Measurements from ENCODE around the gene GALNTL6.

Gene GALNTL6

DNA sequence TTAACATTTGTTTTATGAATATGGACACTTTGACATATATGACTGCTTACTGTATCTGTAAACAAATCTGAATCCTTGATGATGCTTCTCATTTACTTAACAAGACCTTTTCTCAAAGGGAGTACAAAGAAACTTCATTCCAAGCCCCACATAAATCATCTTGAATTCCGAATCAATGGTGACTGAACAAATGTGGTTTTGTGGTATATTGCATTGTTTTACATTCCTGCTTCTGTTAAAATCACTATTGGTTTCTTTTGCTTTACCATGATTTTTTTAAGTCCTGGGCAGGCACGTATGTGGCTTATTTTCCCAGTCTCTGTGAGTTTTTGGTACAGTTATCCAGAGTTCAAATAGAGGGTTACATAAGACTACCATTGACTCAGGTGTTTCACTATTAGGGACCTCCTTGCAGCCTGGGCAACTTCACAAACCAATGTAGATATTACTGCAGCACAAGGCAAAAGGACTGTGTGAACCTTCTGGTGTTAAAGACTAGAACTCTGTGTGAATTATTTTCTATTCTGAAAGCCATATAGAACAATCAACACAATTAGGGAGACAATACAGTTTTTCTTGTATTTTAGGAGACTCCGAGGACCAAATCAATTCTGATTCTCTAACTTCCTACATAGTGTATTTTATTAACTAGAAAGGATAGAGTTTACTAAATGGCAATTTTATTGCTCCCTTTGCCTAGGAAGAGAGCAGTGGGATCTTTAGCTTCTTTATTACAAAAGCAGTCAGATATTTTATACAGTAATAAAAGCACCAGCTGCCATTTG, 196.4 kb downstream of the GALNTL6 start:
- no peak for DNase-seq

DNA sequence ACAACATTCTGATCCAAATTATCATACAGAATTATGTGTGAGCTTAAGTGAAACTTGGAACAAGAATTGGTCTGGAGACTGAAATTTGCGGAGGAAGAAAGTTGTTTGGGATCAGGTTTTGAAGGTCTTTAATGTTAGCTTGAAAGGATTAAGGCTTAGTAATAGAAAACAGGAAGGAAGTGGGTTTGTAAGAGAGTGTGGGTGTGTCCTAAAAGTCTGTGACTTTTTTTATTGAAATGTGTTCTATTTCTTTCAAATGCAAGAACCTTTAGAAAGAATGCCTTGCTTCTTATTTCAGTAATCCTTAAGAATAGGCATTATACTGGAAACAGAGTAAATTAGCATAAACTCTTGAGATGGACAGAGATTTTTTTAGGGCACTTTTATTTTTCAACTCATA, 198.0 kb downstream of the GALNTL6 start:
- no peak for DNase-seq

DNA sequence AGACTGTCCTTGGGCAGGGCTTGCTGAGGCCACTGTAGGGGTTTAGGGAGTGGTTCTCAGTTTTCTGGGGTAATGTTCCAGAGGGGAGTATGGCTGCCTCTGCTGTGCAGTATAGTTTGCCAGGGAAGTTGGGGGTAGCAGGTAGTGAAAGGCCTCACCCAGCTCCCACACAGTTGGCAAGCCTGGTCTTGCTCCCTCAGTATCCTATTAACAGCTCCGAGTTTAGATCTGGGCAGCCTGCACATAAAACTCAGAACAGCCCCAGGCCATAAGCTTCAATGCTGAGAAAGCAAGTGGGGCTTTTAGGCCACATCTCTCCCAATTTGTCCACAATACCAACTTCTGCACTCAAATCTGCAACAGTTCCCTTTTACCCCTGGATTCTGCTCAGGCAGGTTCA, 205.2 kb downstream of the GALNTL6 start:
- DNase-seq, result no peak

DNA sequence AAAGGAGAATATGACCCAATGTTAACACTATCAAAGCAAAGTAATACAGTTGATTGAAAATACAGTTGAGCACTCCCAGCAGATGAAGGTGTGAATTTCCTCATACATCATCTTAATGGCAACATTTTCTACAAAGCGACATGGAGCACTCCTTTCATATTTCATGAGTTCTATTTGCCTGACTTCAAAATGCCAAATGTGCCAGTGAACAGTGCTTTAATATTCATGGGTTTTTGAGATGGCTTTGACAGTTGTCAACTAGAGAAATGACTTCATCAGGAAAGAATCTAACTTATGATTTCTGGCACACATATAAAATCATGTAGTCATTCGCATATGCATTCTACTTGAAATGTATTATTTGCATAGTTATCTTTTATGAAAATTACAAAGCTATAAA, 222.4 kb downstream of the GALNTL6 start:
- DNase-seq, result no peak

DNA sequence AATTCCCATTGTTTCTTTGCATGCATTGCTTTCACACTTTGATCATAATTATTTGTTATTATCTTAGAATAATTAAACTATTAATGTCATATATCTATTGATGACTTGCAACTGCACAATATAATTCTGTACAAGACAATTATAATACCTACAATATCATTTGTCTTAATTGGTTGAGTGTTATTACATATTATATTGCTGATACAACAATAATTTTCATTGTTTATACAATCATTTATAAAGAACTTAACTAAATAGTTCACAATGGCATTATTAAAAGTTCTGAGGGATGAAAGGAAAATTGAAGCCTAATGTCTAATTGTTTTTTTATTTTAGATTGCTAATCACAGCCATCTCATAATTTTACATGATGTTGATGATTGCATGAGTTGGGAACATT, 227.6 kb downstream of the GALNTL6 start:
- DNase-seq, result no peak

DNA sequence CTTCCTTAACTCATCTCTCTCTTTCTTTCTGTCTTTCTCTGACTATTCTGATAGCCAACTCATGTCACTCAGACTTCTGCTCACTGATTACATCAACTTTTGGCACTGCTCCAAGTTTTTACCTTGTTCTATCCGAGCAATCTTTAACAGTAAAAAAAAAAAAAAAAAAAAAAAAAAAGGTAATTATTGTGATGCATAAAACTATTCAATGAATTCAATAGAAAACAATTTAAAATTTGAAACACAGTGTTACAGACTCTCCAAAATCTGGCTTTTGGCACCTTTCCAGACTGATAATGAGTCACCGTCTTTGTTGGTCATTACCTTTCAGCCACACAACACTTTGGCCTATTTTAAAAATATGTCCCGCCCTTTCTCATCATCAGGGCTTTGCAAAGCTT, 229.5 kb downstream of the GALNTL6 start:
- DNase-seq, result peak; percentile 94

DNA sequence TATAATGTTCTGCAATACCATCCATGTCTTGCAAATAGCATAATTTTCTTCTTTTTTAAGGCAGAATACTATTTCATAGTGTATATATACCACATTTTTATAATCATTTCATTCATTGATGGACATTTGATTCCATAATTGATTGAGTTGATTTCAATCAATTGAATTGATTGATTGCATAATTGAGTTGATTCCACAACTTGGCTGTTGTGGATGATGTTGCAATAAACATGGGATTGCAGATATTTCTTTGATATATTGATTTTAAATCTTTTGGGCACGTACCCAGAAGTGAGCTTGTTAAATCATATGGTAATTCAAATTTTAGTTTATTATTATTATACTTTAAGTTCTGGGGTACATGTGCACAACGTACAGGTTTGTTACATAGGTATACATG, 232.8 kb downstream of the GALNTL6 start:
- no peak for DNase-seq

DNA sequence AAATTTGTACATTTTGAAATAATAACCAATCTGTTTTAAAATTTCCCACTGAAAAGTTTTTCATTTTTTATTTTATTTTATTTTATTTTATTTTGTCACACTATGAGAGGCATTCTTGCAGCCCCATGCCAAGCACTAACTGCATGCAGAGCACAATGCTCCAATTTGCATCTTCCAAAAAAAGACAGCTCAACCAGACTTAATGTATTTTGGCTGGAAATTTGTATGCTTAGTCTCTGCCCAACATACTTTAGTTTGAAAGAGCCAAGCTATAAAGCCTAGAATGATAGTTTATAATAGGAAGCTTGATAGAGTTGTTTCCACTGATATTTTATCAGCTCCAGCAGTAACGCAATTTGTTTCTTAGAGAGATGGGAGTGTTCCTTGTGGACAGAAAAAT, 235.5 kb downstream of the GALNTL6 start:
- no peak for DNase-seq

DNA sequence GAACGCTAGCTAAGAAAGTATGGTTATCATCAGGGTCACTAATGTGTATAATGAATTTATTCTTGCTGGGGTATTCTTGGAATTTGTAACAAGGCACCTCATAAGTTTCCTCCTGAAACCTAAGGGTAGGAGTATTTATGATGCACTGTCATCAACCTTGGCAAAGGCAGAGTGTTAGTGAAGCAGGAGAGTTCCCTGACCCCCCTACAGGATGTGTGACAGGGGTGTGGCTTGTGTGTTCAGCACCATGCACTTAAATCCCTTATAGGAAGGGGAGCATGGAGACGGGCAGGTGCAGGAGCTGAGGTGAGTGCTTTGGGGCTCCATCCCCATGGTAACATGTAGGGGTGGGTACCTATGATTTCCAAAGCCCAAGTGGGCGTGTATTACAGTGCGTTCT, 237.7 kb downstream of the GALNTL6 start:
- DNase-seq, result no peak

DNA sequence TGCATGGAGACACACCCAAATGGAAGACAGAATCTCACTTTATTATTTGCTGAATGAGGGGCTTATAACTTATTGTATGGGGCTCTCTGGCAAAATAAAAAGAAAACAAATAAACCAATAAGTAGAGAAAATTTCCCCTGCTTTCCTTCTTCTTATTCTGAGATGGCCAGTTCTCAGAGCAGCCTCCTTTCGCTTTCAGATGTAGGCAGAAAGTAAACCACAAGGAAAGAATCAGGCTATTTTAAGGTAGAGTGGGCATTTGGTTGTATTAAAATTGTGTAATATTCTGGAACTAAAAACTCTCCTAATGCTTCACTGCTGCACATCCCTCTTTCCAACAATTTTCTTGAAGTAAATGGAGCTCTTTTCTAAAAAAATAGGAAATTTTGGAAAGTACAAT, 241.8 kb downstream of the GALNTL6 start:
- no peak for DNase-seq

DNA sequence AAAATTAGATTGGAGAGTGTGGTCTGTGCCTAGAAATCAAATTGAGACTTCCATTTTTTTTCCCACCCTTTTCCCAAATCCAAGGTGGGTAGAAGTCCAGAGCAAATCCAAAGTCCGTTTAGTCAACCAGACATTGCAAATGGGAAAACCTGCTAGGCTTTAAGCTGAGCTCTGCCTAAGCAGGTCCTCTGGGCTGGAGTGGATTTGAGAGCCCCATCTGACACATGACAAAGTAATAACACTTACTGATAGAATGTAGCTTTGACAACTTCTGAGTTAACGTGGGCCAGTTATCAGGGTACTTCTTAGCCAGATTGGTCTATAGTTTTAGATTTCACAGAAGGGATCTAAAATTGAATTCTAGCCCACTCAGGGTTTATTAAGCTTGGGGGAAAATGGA, 242.3 kb downstream of the GALNTL6 start:
- DNase-seq, result no peak

DNA sequence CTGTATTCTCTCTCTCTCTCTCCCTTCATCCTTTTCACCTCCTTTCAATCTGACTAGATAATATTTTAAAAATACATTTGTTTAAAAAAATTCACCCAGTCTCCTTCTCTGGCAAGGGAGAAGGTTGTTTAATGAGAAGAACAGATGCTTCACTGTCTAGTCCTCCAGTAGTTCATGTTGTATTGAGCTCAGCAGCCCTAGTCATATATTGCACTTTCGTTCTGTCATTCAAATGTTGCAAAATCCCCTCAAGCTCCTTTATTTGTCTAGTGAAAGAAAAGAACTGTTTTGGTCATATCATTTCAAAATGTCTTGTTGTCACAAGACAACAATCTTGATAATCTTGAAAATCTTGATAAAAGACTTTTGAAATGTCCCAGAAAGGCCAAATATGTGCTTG, 248.0 kb downstream of the GALNTL6 start:
- no peak for DNase-seq

DNA sequence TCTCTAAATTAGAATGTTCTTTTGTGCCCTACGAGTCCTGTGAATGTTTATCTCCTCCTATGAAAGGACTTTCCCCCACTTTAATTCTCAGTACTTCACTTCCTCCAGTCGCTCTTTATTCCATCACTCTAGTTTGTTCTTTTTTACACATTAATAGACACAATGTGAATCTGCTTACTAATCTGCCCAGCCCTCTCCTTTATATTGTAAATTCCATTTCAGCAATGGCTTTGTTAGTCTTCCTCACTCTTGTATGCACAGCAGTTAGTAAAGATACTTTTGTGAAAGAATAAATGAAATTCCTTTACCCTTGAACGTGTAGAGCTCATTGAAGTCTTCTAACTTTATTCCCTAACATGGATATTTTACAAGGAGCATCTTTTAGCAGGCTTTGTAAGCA, 255.3 kb downstream of the GALNTL6 start:
- no peak for DNase-seq

DNA sequence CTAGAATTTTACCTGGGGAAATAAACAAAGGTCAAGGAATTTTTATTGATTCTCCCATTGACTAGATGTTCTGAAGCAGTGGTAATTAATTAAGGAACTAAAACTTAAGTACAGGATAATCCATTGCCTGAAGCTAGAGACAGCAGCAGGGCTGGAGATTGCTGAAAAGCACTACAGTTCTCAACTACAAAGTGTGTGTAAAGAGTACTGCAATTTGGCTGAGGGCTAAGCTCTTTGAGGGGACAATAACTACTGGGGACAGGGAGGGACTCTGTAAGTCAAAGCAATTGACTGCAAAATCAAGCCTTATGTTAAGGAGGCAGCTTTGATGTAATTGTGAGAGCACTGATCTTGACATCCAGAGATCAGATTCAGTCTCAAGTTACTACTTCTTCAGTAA, 260.4 kb downstream of the GALNTL6 start:
- DNase-seq, result no peak

DNA sequence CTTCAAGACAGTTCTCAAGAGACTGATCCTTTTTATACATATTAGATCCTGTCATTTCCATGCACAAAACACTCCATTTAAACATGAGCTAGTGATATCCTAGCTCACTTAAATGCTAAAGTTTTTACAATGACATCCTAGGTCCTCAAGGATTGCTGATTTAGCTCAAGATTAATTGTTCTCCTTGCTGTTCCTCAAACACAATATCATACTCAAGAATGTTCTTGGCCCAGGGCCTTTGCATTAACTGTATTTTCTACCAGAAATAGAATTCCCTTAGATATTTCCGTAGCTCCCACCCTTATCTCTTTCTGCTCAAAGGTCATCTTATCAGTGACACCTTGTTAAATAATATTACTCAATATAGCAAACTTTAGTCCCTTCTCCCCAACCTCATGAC, 270.1 kb downstream of the GALNTL6 start:
- DNase-seq, result no peak

DNA sequence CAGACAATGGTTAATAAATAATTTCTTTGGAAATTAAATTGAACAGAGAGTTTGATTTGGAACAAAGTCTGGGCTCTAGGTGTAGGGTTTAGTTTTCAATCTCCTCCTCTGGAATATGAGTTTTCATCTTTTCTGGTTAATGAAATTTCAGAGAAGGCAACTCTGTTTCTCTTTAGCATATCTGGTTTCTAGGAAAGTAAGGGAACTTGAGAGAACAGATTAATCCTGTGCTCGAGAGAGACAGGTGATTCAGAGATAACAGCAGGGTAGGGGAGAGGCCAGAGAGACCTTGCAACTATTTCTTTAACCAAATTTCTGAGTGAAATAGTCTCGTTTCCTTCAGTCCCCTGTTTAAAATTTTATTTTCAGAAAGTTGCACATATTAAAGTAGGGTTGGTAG, 275.4 kb downstream of the GALNTL6 start:
- DNase-seq, result no peak

DNA sequence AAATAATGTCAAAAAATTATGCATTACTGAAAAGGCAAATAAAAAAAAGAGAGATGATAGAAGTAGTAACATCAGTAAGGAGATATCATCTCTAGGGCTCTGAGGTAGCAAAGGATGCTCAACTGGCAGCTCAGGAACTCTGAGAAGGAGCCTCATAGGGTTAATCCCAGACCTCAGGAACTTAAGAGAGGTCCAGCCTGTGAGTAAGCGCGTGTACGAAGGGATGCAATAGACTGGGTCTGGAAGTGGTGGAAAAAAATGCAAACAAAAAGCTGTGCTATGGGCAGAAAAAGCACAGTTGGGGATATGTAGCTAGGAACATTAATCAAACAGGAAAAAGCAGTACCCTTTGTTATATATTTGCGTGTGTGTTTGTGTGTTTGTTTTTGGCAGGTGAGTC, 282.0 kb downstream of the GALNTL6 start:
- peak; percentile 10 for DNase-seq

DNA sequence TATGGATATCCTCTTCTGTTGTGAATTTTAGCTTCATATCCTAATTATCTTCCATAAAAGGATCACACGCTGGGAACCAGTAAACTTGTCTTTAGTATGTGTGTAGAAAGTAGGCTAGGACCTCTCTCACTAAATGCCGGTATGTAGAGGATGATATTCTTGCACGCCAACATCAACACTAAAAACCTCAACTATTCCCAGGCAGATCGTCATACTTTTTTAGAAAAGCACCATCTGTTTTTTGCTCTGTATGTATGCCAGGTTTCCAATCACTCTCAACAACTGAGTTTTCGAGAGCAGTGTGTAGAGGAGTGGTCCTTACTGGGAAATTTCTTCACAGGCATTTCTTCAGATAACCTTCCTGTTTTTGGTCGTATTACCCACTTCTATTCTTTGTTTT, 283.6 kb downstream of the GALNTL6 start:
- no peak for DNase-seq

DNA sequence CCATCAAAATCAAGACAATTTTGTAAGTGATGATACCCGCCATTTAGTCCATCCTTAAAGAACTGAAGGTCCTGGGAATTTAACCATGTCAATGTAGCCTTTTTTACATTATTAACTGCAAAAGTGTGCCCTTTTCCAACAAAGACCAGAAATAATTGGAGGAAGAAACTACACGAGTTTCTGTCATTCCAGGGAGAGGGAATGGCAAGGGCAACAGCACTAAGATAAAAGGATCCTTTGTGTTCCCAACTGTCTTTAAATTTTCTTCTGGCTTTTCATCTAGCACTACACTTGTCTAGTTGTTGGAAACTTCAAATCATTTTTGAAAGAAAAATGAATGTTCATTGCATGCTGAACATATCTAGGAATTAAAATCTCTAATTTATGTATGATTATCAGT, 286.2 kb downstream of the GALNTL6 start:
- no peak for DNase-seq

DNA sequence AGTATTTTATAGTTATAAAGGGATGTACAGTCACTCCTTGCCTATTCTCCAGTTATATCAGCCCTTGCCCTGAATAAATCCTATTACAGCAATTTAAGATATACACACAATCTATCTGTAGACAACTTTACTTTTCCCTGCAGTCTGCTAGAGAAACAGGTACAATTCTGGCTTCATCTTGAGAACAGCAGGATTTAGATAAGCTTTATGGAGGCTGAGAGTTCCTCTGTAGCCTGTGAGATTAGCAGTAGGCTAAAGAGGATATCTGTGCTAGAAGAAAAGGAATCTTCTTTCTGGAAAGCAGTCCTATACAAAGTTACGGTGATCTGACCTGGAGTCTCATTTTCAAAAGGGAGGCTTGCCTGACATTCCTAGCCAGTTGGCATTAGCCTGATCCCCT, 290.3 kb downstream of the GALNTL6 start:
- no peak for DNase-seq

DNA sequence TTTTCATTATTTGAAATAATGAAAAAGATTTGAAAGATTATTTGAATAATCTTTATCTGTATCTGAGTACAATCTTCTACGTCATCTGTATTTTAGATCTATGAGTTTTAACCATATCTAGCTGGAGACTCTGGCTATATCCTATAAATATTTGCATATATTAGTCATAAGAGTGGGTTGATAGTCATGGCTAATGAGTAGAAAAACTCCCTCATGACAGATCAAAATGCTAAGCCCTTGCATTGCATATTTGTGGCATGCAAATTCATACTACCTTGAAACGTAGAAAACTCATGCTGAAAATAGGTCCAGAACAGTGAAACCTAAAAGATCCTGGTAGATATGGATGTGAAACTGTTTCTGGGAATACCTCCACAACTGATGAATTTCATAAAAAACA, 291.3 kb downstream of the GALNTL6 start:
- no peak for DNase-seq

DNA sequence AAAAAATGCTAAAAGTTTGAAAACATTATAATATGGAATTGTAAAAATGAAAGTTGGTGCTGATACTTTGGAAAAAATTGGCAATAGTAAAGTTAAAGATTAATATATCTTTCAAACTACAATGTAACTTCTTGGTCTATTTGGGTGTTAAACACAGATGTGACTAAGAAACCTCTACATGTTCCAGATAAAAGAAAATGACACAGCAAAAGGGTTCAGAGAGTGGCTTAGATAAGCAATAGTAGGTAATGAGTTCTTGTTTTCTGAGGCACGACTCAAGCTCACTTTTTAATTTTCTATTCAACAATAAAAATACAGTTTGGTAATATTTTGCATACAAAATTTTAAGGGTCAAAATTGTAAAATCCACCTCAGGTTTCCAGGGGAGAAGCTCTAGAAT, 292.7 kb downstream of the GALNTL6 start:
- DNase-seq, result no peak

DNA sequence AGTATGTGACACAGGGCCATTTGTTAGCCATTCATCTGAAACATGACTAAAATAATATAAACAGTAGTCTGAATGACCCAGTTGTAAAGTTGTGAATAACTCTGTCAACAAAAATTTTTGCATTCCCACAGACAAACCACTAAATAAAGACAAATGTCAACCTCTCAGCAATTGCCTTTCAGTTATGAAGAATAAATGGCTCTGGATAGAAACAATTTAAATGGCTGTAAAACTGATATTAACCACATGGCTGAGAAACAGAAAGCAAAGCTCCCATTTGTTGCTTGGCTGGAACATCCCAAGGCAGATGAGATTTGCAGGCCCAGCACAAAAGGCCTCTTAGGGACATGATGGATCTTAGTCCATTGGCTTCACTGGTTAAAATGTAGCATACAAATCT, 296.3 kb downstream of the GALNTL6 start:
- DNase-seq, result no peak

DNA sequence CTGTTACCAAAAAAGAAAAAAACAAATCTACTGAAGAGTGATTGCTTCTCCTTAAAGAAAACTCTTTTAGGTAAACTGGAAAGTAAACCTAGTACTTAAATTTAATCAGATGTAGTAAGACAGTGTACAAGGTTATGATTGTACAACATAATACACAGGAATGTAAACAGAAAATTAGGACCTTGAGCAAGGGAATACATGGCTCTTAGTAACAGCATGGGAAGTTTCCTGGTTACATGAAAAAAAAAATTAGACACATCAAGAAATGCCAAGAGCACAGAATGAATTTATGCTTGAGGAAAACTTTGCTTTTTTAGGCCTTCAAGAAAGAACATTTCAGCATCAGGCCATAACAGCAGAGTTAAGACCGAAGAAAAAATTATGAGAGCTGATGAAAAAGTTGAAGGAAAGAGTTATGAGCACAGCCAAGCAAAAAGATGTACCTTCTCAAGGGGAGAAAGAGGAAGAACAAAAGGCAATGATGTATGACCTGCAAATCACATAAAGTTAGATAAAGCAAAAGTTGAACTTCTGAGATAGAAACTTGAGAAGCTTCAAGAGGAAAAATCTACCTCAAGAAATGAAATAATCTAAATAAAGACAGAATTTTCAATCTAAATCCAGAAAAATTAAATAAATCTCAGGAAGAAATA, 311.6 kb downstream of the GALNTL6 start:
- no peak for DNase-seq

DNA sequence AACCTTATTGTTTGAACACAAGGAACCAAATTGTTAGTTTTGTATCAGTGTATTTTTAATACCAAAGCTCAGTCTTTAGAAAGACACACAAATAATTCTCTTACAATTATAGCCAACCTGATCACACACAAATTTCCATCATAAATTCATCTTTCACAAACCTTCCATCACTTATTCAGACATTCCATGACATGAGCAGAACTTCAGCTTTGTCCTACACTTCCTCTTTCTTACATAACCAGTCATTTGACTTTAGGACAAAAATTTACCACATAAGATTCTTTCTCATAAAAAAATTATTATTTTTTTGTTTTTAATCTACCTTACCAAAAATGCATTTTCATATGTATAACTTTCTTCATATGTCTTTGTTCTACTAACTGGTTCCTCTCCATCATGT, 312.2 kb downstream of the GALNTL6 start:
- DNase-seq, result no peak

Data from NCI-H1417 treated with DMSO at 0.1 percent for 48 hours (cell line).